ENCODE measurements around the gene COLEC11.

Gene COLEC11

DNA sequence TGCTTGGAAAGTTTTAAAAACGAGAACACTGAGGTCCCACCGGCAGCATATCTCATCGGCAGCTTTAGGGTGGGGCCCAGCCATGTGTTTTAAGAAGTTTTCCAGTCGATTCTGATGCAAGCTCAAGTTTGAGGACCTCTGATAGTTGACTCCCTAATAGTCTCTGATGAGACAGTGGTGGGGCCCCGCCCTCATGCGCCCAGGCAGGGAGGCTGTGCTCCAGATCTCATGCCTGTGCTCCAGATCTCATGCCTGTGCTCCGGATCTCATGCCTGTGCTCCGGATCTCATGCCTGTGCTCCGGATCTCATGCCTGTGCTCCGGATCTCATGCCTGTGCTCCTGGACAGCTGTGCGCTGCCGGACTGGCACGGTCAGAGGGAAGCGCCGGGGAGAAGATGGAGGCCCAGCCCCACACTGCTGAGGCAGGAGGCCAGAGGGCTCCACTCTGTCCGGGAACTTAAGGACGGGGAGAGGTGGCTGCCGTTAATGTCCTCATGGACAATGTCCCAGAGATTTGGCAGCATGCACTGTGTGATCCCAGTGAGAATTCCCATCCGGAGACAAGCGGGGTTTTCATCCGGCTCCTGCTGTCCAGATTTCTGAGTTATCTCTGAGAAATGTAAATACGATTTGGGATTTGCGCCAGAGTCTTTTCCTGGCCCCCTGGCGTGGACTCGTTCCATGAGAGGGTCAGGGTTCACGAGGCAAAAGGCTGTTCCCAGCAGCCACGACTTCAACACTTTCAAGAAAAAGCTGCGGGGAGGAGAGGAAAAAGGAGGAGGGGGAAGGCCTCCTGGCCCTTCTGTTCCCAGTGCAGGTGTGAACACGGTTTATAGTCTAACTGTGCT is 9.4 kb upstream of the COLEC11 start:
- no peak for DNase-seq

DNA sequence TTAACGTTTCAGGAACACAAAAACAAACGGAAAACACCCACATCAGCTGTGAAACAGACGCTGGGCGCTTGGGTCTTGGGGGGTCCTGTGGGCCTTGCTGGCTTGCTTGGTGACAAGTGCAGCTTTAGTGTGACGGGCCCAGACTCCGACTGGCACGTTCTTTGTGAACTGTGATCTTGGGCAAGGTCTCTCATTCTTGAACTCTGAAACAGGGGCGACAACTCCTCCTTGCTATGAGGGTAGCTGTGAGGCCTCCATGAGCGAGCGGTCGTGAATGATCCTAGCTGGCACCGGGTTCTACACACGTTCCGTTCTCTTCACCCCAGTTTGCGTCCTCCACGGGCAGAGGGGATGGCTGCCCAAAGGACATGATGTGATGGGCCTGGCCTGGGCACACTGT is 8.7 kb upstream of the COLEC11 start:
- no peak for DNase-seq

- DNase-seq, result no peak
Measured at GRCh38 chr2:3587021-3587420, 7.9 kb upstream of the COLEC11 start.

GRCh38 chr2:3587432-3587831 is 7.5 kb upstream of the COLEC11 start:
- no peak for DNase-seq

DNA sequence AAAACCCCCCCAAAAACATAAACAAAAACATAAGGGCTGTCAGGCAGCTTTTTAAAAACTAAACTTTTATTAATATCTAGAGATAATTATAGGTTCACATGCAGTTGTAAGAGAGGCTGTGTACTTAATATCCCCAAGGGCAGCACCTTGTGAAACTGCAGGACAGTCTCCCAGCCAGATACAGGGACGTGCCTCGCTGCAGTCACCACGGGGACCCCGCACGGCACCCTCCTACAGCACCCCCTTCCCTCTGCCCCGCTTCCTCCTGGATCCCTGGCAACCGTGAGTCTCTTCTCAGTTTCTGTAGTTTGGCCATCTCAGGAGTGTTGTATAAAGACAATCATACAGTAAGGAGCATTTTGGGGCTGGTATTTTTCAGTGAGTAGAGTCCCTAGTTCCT is 6.8 kb upstream of the COLEC11 start:
- no peak for DNase-seq

DNA sequence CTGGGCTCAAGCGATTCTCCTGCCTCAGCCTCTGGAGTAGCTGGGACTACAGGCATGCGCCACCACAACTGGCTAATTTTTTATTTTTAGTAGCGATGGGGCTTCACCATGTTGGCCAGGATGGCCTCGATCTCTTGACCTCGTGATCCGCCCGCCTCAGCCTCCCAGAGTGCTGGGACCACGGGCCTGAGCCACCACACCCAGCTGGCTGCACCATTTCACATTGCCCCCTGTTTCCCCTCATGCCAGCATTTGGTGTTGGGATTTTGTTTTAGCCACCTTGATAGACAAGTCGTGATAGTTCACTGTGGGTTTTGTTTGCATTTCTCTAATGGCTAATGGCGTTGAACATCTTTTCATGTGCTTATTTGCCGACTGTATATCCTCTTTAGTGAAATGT is 5.8 kb upstream of the COLEC11 start:
- DNase-seq, result no peak

GRCh38 chr2:3595404-3595803 is 492 bp downstream of the COLEC11 start:
- no peak for DNase-seq

DNA sequence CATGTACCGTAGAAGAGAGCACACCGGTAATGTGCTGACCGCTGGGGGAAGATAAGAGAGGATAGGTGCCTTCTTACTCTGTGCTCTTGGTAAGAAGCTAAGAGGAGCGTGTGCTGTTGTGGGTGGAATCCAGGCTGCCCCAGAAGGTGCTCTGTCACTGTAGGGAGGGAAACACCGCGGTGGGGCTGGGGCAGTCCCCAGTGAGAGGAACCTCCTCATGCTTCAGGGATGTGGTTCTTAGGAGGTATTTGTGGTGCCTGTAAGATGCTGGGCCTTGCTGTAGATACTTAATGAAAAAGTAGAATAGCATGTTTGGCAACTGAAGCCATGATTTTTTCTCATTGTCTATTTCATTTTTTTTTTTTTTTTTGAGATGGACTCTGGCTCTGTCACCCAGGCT is 1.1 kb downstream of the COLEC11 start:
- peak in 1 of 2 experiments; percentile 26 for DNase-seq

GRCh38 chr2:3596901-3597417 is 2.0 kb downstream of the COLEC11 start:
- no peak for DNase-seq

GRCh38 chr2:3597567-3597966 is 2.7 kb downstream of the COLEC11 start:
- no peak for DNase-seq

DNA sequence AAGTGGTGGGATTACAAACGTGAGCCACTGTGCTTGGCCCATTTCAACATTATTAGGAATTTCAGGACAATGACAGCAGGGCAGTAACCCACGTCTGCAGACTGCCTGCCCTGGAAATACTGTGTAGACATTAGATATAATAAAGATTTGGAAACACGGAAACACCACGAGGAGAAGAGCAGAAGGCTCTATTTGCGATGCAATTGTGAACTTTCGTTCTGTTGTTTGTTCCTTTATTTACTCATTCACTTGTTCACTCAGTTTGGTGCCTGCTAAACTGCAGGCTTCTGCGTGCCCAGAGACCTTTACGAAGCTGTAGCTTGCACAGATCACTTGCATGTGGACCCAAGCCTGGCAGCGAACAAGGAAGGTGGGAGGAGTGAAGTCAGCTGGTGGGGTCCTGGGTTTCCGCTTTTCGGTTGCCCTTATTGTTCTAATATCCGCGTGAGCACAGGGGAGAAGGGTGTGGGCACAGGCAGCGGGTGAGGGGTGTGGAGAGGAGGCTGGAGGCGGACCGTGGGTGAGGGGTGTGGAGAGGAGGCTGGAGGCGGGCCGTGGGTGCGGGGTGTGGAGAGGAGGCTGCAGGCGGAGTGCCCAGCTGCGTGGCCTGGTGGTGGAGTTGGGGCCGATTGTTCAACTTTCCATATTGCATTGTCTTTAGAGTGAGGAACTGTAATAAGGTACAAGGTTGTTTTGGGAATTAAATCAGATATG is 3.4 kb downstream of the COLEC11 start:
- DNase-seq, result no peak

GRCh38 chr2:3598912-3599854 is 4.3 kb downstream of the COLEC11 start:
- DNase-seq, result no peak

DNA sequence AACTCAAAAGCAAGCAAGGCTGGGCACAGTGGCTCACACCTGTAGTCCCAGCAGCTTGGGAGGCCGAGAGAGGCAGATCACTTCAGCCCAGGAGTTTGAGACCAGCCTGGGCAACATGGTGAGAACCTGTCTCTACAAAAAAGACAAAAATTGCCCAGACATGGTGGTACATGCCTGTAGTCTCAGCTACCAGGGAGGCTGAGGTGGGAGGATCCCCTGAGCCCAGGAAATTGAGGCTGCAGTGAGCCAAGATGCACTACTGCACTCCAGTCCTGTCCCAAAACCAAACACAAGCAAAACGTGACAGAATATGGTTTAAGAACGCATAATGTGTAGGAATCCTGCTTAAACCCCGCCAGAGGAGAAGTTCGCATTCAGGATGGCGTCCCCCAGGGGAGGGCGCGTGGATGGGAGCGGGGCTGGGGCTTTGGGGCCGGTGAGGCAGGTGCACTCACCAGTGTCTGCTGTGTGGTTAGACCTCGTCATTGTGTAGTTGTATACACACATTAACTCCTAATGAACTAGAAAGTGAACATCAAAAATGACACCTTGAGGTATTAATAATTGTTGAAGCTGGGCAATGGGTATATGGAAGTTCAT is 5.4 kb downstream of the COLEC11 start:
- DNase-seq, result no peak

DNA sequence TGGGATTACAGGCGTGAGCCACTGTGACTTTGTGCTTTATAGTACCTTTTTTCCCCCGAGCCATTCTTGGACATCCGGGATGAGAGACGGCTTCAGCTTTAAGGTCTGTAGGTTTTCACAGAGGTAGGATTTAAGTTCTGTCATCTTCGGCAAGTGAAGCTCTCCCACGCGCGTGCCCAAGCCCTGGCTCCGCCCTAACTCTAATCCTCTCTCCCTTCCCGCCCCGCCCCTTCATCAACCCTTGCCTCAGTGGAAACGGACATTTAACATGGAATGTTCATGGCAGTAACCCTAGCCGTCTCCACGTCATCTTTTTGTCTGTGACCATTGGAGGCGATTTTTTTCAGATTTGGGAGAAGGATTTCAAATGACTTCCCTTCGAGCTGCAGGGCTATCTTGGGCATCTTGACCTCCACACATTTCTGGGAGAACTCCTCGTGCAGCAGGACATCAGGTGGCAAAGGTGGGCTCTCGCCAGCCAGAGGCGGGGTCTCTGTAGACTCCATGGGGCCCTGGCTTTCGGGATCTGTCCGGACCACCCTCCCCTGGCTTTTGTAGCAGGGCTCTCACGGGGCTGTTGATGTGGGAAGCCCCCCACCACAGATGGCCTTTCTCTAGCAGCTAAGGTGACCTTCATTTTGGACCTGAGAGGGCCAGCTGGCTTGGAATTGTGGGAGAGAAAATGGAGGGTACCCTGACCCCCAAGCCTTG is 6.8 kb downstream of the COLEC11 start:
- no peak for DNase-seq

GRCh38 chr2:3602553-3603339 is 7.8 kb downstream of the COLEC11 start:
- DNase-seq, result no peak

DNA sequence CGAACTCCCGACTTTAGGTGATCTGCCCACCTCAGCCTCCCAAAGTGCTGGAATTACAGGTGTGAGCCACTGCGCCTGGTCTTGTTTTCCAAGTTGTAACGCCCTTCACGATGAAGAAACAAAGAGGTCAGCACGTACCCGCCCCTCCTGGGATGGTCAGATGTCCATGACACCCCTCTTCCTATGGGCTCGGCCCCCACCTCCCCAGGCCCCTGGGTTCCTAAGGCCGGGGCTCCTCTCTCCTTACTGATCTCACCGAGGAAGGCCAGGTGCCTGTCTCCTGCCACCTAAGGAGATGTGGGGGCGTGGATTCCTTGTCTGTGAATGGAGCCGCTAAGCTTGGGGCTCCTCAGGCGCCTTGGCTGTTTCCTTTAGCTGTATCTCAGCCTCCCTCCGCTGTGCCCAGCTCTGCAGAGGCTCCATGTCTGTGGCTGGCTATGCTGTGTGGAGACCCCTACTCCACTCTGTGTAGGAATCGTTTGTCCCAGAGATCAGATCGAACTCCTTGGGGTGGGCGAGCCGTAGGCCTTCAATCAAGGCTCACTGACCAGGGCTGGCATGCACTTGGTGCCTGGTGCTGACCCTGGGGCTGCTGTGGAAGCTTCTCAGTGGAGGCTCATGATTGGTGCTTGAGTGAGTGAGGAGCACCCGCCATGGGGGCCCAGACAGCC is 8.8 kb downstream of the COLEC11 start:
- DNase-seq, result no peak

DNA sequence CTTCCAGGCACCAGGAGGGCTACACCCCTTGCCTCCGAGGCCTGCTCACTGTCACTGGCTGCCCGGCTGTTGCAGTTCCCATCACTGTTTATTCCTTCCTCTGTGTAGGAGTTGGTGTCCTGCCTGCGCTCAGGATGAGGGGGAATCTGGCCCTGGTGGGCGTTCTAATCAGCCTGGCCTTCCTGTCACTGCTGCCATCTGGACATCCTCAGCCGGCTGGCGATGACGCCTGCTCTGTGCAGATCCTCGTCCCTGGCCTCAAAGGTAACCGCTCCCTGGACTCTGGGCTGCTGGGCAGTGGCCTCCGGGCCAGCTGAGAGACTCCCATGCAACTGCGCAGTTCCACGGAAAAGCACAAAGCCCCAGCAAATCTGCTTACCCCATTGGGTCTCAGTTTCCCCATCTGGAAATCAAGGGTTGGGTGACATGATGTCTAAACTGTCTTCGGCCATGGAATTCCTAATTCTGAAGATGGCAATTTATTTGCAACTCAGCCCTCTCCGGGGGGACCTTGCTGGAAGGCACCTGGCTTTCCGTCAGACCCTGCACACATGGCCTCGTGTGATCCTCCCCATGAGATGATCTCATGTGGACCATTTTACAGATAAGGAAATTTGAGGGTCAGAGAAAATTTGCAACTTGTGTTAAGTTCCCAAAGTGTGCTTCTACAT is 9.4 kb downstream of the COLEC11 start:
- no peak for DNase-seq

DNA sequence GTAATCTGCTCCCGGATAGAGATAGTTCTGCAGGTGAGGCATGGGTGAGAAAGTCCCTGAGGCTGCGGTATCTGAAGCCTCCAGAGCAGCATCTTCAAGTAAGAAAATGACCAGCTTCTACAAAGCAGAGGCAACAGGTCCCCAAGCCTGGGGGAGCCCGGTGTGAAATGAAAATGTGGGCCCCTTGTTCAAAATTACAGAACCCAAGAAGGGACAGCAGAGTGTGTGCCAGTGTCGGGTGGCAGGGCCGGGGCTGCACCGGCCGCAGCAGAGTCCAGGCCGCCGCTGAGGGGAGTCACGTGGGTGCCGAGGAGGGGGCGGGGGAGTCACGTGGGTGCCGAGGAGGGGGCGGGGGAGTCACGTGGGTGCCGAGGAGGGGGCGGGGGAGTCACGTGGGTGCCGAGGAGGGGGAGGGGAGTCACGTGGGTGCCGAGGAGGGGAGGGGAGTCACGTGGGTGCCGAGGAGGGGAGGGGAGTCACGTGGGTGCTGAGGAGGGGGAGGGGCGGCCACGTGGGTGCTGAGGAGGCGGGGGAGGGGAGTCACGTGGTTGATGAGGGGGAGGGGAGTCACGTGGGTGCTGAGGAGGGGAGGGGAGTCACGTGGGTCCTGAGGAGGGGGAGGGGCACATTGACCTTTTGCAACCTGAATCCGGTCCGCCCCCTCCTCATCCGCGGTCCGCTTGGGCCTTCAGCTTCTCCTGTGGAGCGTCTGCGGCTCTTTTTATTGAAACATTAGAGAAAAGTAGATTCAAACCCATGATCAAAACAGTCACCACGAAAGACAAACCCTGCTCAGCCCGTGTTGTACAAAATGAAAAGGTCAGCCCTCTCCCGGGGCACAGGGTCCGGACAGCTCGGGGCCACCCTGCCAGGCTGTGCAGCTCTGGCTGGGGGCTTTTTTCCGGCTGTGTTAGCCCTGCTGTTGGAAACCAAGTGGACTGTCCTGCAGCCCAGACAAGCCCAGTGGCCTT is 10.4 kb downstream of the COLEC11 start:
- peak; percentile 38 to 55 for DNase-seq

GRCh38 chr2:3606028-3606369 is 11.1 kb downstream of the COLEC11 start:
- DNase-seq, result no peak

Data from activated CD4-positive, alpha-beta T cell treated with anti-CD3 and anti-CD28 coated beads, Interleukin-2, amount 50 U/mL, for 4 hours (primary cell).